Ovary (tissue), 9 donors: ENCODE data around the gene SOX2. TPM values are rescaled to one million over a fixed set of nuclear protein-coding genes. Genes with fewer than 3 reads are reported as not detected.

Experiments
- DNase-seq, 5 donors: peaks; one replicate each; pipeline ENCODE4 v3.0.0-alpha.2; 2019 to 2020
- H3K27ac ChIP-seq, 2 donors: fragments of 200-600 bp; one replicate each; pipeline versions ENCODE4 v1.5.1 to v1.8.0; 2019 to 2022
- H3K27me3 ChIP-seq: fragments of 200-600 bp; one replicate; pipeline ENCODE4 v1.8.0; 2022
- H3K36me3 ChIP-seq: fragments of 200-600 bp; sonication (generic); one replicate; pipeline ENCODE4 v1.5.1; 2019
- H3K4me1 ChIP-seq: one replicate; pipeline ENCODE4 v1.8.1; 2013; ENCODE audit warnings: mild to moderate bottlenecking, moderate library complexity; ENCODE audit not compliant: insufficient read depth
- H3K4me3 ChIP-seq: fragments of 200-600 bp; sonication (generic); one replicate; pipeline ENCODE4 v1.5.1; 2017
- H3K9me3 ChIP-seq, 2 donors: fragments of 200-600 bp in 1 of 2; sonication (generic) in 1 of 2; one replicate each; pipeline versions ENCODE4 v1.5.1 to v1.8.1; 2013 to 2019; ENCODE audit warnings: mild to moderate bottlenecking in 1 of 2, moderate library complexity in 1 of 2
- EP300 ChIP-seq: sonication (generic); formaldehyde crosslinking; IDR thresholded peaks from one replicate; pipeline ENCODE4 v1.6.1; 2017; ENCODE audit warnings: antibody characterized with exemption
- POLR2A ChIP-seq: fragments of 450-650 bp; IDR thresholded peaks from one replicate; pipeline ENCODE4 v1.6.1; 2017; ENCODE audit warnings: antibody characterized with exemption, mild to moderate bottlenecking, moderate library complexity
- WGBS, 3 donors: extraction: QIAGEN DNeasy Blood & Tissue Kit in 1 of 3; methylation state at CpG; one replicate each; pipeline versions ENCODE4 v1.1.5 to v1.1.7; 2013 to 2017; 5-methylcytosine and 5-hydroxymethylcytosine counted together
- intact Hi-C, 4 donors: fragments of 100-400 bp; cut with DNase I; formaldehyde crosslinking; loops; one replicate each; pipeline versions ENCODE4 v1.11.0 to v1.15.1; 2022 to 2023
- polyA plus RNA-seq, 2 donors: library from polyadenylated mRNA; stranded (reverse); fragments of 200-250 nt in 1 of 2; fragments of 350-450 nt in 1 of 2; fragmentation: Illumina TruSeq in 1 of 2; extraction: RNeasy Lipid Tissue Mini Kit (QIAGEN cat#74804) in 1 of 2; gene quantifications; one replicate each; pipeline ENCODE4 v1.2.3, GENCODE V29; 2013 to 2014
- total RNA-seq, 7 donors: library from RNA; depleted of rRNA in 2 of 7; stranded (reverse); fragments of >200 nt in 2 of 7; fragmentation: NEBNext Ultra II Directional in 3 of 7; extraction: Animal tissue kit (Norgen Biotek cat#: 25700) in 3 of 7; gene quantifications; one replicate each; pipeline versions ENCODE4 v1.1.0 to v1.2.4, GENCODE V29; 2016 to 2023
- TF ChIP-seq, protein P1 (sequence below), 3 donors: fragments of 450-650 bp in 2 of 3; fragments of 200-600 bp in 1 of 3; IDR thresholded peaks; one replicate each; pipeline versions ENCODE4 v1.5.1 to v1.8.0; 2016 to 2022; ENCODE audit warnings: antibody characterized with exemption in 3 of 3, mild to moderate bottlenecking in 1 of 3
- donor health status: DM: no; HTN: no; CAD: no; lungs with moderate emphysema.
- donor health status: DM: no; HTN: no; CAD: no.
- donor health status: Bipolar disorder and iron deficiency.
- donor health status: DM: yes; HTN: yes; CAD: no.
- donor health status: DM: no; HTN: no; CAD: no.
- donor health status: DM: yes; HTN: yes; CAD: no.

Gene SOX2
- total and polyA plus RNA-seq, 9 donors, result 0.23 to 0.69 (median 0.36) TPM; not detected in 2

DNA sequence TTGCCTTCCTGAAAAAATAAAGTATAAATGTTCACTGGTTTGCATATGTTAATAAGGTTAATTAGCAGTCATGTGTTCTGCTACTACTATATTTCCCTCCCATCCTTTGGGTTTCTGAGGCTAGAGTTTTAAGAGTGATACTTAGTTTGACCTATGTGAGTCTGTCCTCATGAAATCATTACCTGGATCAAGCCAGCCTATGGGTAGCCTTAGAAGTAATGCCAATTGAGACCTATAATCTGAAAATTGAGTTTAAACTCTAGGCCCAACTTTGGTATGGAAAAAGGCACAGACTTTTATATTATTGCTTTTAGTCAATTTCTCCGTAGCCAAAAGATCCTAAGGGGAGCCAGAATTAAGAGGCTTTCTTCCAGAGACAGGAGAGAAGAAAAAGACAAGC is 18.4 kb upstream of the SOX2 start:
- Histone ChIP-seq H3K27me3 (no peaks in the 10 kb centered on the region), H3K4me1 (peaks cover 9% of the 10 kb centered on the region), H3K36me3 (no peaks in the 10 kb centered on the region), H3K9me3 (no peaks in the 10 kb centered on the region), H3K27ac (no peak overlapping the region), H3K4me3 (no peak overlapping the region)
- TF ChIP-seq EP300 (no peak), POLR2A (no peak)
- TF ChIP-seq, protein P1, sequence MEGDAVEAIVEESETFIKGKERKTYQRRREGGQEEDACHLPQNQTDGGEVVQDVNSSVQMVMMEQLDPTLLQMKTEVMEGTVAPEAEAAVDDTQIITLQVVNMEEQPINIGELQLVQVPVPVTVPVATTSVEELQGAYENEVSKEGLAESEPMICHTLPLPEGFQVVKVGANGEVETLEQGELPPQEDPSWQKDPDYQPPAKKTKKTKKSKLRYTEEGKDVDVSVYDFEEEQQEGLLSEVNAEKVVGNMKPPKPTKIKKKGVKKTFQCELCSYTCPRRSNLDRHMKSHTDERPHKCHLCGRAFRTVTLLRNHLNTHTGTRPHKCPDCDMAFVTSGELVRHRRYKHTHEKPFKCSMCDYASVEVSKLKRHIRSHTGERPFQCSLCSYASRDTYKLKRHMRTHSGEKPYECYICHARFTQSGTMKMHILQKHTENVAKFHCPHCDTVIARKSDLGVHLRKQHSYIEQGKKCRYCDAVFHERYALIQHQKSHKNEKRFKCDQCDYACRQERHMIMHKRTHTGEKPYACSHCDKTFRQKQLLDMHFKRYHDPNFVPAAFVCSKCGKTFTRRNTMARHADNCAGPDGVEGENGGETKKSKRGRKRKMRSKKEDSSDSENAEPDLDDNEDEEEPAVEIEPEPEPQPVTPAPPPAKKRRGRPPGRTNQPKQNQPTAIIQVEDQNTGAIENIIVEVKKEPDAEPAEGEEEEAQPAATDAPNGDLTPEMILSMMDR (IDR thresholded peaks at IDR 0.05), result no peak
- intact Hi-C loops, result no loop called here
- WGBS, 3 donors, result 70 to 79% (median 72%) methylated on average over 1 of the region's 1 CpG
- no peak for DNase-seq

DNA sequence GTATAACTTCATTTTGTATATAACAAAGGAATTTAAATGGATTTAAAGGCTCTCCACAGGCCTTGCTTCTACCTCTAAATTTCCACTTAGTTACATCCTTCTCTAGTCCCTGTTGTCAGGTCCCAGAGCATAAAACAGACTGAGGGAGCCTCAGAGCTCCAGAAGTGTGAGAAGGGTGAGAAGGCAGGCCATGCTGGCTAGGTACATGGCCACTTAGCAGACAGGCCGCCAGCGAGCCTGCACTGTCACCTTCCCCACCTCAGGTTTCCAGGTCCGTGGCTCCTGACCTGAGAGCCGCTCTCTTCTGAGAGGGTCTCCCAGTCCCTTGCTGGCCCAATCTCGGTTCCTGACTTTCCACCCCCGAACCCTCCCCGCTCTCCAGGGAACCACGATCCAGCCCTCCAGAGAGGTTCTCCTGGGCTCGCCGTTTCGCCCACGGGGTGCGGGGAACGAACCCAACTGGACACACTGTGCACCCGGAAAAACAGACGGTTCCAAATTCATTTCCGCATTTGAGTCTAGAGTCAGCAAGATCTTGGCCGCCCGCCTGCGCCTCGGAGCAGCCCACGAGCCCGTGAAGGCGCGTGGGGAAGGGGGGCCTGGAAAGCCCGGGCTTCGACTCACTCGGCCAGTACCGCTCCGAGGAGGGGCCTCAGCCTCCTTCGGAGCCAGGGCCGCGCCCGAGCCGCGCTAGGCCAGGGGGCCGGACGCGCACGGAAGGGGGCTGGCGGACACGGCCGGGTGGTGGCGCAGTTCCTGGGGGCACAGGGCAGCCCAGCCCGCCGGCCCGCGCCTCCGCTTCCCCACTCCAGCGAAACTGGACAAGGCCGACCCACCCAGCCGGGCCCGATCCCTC is 16.7 kb upstream of the SOX2 start:
- no peaks in the 10 kb centered on the region for H3K9me3 ChIP-seq
- H3K36me3 ChIP-seq, result no peaks in the 10 kb centered on the region
- DNase-seq, result peak; percentile 76 to 90 (median 80)
- intact Hi-C loops, result no loop called here
- H3K27me3 ChIP-seq, result no peaks in the 10 kb centered on the region
- TF ChIP-seq, protein P1 (IDR thresholded peaks at IDR 0.05), result peak in 1 of 3 donors; percentile 30
- no peak for TF ChIP-seq POLR2A
- TF ChIP-seq EP300, result no peak
- WGBS, 3 donors, result 4 to 7% (median 7%) methylated on average over 26 to 53 of the region's 53 CpGs
- H3K27ac ChIP-seq, result peak overlapping the region; percentile 33 to 65
- H3K4me3 ChIP-seq, result peak overlapping the region; percentile 24
- H3K4me1 ChIP-seq, result peaks cover 9% of the 10 kb centered on the region

DNA sequence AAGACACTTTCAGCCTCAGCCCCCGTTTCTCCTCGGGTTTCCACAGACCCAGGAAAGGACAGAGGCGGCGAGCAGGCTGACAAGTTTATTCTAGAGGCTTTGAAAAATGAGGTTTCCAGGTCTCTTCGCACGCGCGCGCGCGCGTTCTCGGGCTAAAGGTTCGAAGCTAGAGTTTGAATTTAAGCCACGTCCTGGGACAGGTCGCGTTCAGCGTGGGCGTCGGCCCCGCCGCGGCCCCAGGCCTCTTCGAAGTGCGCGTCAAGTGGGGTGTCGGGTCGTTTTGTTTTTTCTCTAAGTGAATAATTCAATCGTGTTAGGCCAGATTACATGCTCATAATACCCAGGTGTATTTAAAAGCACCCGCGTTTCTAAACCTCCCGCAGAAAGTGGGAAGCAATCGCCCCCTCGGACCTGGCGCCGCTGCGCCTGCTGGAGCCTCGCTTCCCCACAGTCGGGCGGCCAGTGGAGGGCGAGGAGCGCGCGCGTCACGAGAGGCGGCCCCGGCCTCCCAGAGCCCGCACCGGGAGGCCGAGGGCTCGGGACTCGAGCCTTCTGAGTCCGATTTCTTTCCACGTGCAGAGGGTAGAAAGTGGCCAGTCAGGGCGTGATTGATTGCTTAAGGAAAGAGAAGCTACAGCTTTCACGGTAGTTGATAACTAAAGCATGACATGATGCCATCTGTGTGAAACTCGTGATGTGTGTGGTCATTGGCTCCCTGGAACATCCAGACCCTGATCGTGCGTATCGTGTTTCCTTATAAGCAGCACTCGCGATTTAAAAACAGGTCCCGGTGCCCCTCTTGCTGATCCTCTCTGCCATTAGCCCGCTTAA is 15.8 kb upstream of the SOX2 start:
- H3K27ac ChIP-seq, result peak overlapping the region; percentile 33 to 65
- TF ChIP-seq, protein P1 (IDR thresholded peaks at IDR 0.05), result no peak
- TF ChIP-seq POLR2A (no peak), EP300 (no peak)
- peak overlapping the region; percentile 24 for H3K4me3 ChIP-seq
- H3K27me3 ChIP-seq, result no peaks in the 10 kb centered on the region
- DNase-seq, result peak in 3 of 5 donors; percentile 32 to 65 (median 38)
- no peaks in the 10 kb centered on the region for H3K36me3 ChIP-seq
- intact Hi-C loops, result no loop called here
- 1 to 3% (median 2%) methylated on average over 65 of the region's 65 CpGs for WGBS, 3 donors
- H3K9me3 ChIP-seq, result no peaks in the 10 kb centered on the region
- H3K4me1 ChIP-seq, result peaks cover 9% of the 10 kb centered on the region

DNA sequence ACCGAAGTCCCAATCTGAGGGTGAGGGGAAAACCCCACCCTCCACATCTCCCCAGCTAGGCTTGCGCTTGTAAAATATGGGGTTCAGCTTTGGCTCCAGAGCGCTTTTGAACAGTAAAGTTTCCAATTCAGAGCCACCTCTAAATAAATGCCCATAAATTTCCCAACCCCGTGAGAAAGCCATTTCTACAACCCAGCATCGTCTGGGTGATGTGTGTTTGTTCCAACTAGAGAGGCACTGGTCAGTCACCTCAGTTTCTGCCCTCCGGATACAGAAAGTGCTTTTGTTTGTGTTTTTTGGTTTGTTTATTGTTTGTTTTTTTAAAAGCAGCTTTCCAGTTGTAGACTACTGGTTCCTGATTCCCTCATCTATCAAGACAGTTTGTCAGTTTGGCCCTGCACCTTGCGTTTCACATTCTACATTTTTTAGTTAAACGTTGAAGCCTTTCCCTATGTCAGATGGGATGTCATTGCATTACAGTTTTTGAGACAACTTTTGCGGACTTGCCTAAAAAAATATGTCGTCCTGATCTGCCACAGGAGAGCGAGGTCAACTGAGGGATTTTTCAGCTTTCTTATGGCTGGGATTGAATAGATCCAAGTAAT is 15.0 kb upstream of the SOX2 start:
- no peak for TF ChIP-seq POLR2A
- TF ChIP-seq EP300, result no peak
- TF ChIP-seq, protein P1 (IDR thresholded peaks at IDR 0.05), result no peak
- H3K27me3 ChIP-seq, result no peaks in the 10 kb centered on the region
- H3K4me3 ChIP-seq, result no peak overlapping the region
- no peaks in the 10 kb centered on the region for H3K9me3 ChIP-seq
- H3K27ac ChIP-seq, result no peak overlapping the region
- H3K36me3 ChIP-seq, result no peaks in the 10 kb centered on the region
- peaks cover 9% of the 10 kb centered on the region for H3K4me1 ChIP-seq
- 17 to 23% (median 21%) methylated on average over 11 of the region's 11 CpGs for WGBS, 3 donors
- DNase-seq, result no peak
- intact Hi-C loops, result no loop called here
